Mesodermal cell (in vitro differentiated cells): ENCODE measurements around the gene KMT2E.
"Not testable (repeated sequence)": the region's sequence is repeated elsewhere in the genome, so short reads cannot be mapped to it uniquely, and the experiment has no call there.

ENCODE experiments used
- H3K27ac ChIP-seq: 2 replicates; pipeline ENCODE4 v1.7.0; 2013; ENCODE audit warnings: mild to moderate bottlenecking, low read depth, low read length, moderate library complexity; ENCODE audit not compliant: severe bottlenecking
- H3K36me3 ChIP-seq: 2 replicates; pipeline ENCODE4 v1.7.1; 2013; ENCODE audit warnings: mild to moderate bottlenecking, low read length, moderate library complexity; ENCODE audit not compliant: control insufficient read depth, insufficient read depth
- H3K4me1 ChIP-seq: one replicate; pipeline ENCODE4 v1.7.1; 2013; ENCODE audit warnings: mild to moderate bottlenecking, low read length; ENCODE audit not compliant: insufficient read depth, control insufficient read depth, poor library complexity, severe bottlenecking
- H3K4me3 ChIP-seq: 2 replicates; pipeline ENCODE4 v1.7.0; 2013; ENCODE audit warnings: low read length, control low read depth, mild to moderate bottlenecking; ENCODE audit not compliant: insufficient read depth, poor library complexity, severe bottlenecking; ENCODE audit errors: extremely low read depth
- H3K9me3 ChIP-seq: 2 replicates; pipeline ENCODE4 v1.7.1; 2013; ENCODE audit warnings: mild to moderate bottlenecking, low read length, moderate library complexity; ENCODE audit not compliant: control insufficient read depth
- WGBS, 2 experiments: methylation state at CpG; one replicate each; pipeline ENCODE4 v1.1.5; 2013; ENCODE audit warnings: missing lambda C conversion rate in 2 of 2; ENCODE audit not compliant: insufficient coverage in 2 of 2; 5-methylcytosine and 5-hydroxymethylcytosine counted together

Gene KMT2E

GRCh38 chr7:105050493-105050892, 36.5 kb downstream of the KMT2E start:
- Histone ChIP-seq H3K9me3 (no peaks in the 10 kb centered on the region), H3K4me3 (no peak overlapping the region), H3K36me3 (peaks cover 72% of the 10 kb centered on the region), H3K4me1 (no peaks in the 10 kb centered on the region), H3K27ac (no peak overlapping the region)
- 88 to 100% methylated on average over 1 of the region's 1 CpG for WGBS, 2 experiments

- WGBS, 2 experiments, result 86 to 98% methylated on average over 5 to 7 of the region's 7 CpGs
- not testable (repeated sequence) for H3K9me3 ChIP-seq, H3K4me1 ChIP-seq, H3K4me3 ChIP-seq, H3K27ac ChIP-seq
- H3K36me3 ChIP-seq, result peaks cover 76% of the 10 kb centered on the region
Observed at GRCh38 chr7:105050899-105051298, 36.9 kb downstream of the KMT2E start.

- WGBS, 2 experiments, result 71% methylated on average over 1 of the region's 2 CpGs; no CpG with 5 or more reads in 1 of the 2 experiments
- no peaks in the 10 kb centered on the region for H3K4me1 ChIP-seq
- no peak overlapping the region for H3K4me3 ChIP-seq
- H3K36me3 ChIP-seq, result peaks cover 52% of the 10 kb centered on the region
- H3K9me3 ChIP-seq, result no peaks in the 10 kb centered on the region
- no peak overlapping the region for H3K27ac ChIP-seq
Observed at GRCh38 chr7:105055084-105055483, 41.1 kb downstream of the KMT2E start.

- Histone ChIP-seq H3K4me1 (no peaks in the 10 kb centered on the region), H3K9me3 (no peaks in the 10 kb centered on the region), H3K4me3 (no peak overlapping the region), H3K36me3 (peaks cover 53% of the 10 kb centered on the region), H3K27ac (no peak overlapping the region)
- 83 to 100% methylated on average over 1 of the region's 1 CpG for WGBS, 2 experiments
Observed at GRCh38 chr7:105055621-105056020, 41.6 kb downstream of the KMT2E start.

GRCh38 chr7:105057472-105057871, 43.5 kb downstream of the KMT2E start:
- Histone ChIP-seq H3K27ac (no peak overlapping the region), H3K4me1 (no peaks in the 10 kb centered on the region)
- 75 to 83% methylated on average over 1 to 4 of the region's 4 CpGs for WGBS, 2 experiments

GRCh38 chr7:105060437-105060836, 46.4 kb downstream of the KMT2E start:
- no CpG with 5 or more reads among the region's 4 CpGs for WGBS, 2 experiments
- no peak overlapping the region for H3K27ac ChIP-seq
- peaks cover 29% of the 10 kb centered on the region for H3K36me3 ChIP-seq
- no peaks in the 10 kb centered on the region for H3K9me3 ChIP-seq
- H3K4me1 ChIP-seq, result no peaks in the 10 kb centered on the region
- H3K4me3 ChIP-seq, result no peak overlapping the region

More at GRCh38 chr7:105057472-105057871, 43.5 kb downstream of the KMT2E start:
- Histone ChIP-seq H3K4me3 (no peak overlapping the region), H3K36me3 (peaks cover 39% of the 10 kb centered on the region), H3K9me3 (no peaks in the 10 kb centered on the region)

GRCh38 chr7:105060923-105061322, 46.9 kb downstream of the KMT2E start:
- Histone ChIP-seq H3K4me3 (no peak overlapping the region), H3K36me3 (peaks cover 28% of the 10 kb centered on the region), H3K4me1 (no peaks in the 10 kb centered on the region), H3K9me3 (no peaks in the 10 kb centered on the region), H3K27ac (no peak overlapping the region)
- WGBS, 2 experiments, result 100% methylated on average over 1 of the region's 3 CpGs

GRCh38 chr7:105065104-105065503, 51.1 kb downstream of the KMT2E start:
- H3K36me3 ChIP-seq, result peaks cover 51% of the 10 kb centered on the region
- WGBS, 2 experiments, result 100% methylated on average over 1 of the region's 1 CpG

GRCh38 chr7:105067691-105068090, 53.7 kb downstream of the KMT2E start:
- Histone ChIP-seq H3K36me3 (peaks cover 61% of the 10 kb centered on the region), H3K4me3 (no peak overlapping the region), H3K4me1 (no peaks in the 10 kb centered on the region), H3K27ac (no peak overlapping the region), H3K9me3 (no peaks in the 10 kb centered on the region)
- WGBS, 2 experiments, result 93 to 96% methylated on average over 3 to 4 of the region's 5 CpGs

More at GRCh38 chr7:105065104-105065503, 51.1 kb downstream of the KMT2E start:
- H3K27ac ChIP-seq, result no peak overlapping the region
- no peaks in the 10 kb centered on the region for H3K4me1 ChIP-seq
- no peaks in the 10 kb centered on the region for H3K9me3 ChIP-seq
- H3K4me3 ChIP-seq, result no peak overlapping the region

GRCh38 chr7:105068886-105069285, 54.9 kb downstream of the KMT2E start:
- no peak overlapping the region for H3K4me3 ChIP-seq
- no CpG with 5 or more reads among the region's 1 CpG for WGBS, 2 experiments
- no peak overlapping the region for H3K27ac ChIP-seq
- H3K36me3 ChIP-seq, result peaks cover 64% of the 10 kb centered on the region
- no peaks in the 10 kb centered on the region for H3K4me1 ChIP-seq
- no peaks in the 10 kb centered on the region for H3K9me3 ChIP-seq

GRCh38 chr7:105073143-105073542, 59.1 kb downstream of the KMT2E start:
- H3K36me3 ChIP-seq, result peaks cover 74% of the 10 kb centered on the region
- WGBS, 2 experiments, result 89% methylated on average over 1 of the region's 1 CpG; no CpG with 5 or more reads in 1 of the 2 experiments
- no peak overlapping the region for H3K4me3 ChIP-seq
- H3K9me3 ChIP-seq, result no peaks in the 10 kb centered on the region
- no peaks in the 10 kb centered on the region for H3K4me1 ChIP-seq
- H3K27ac ChIP-seq, result no peak overlapping the region
